Keratinocyte (primary cell): ENCODE results near the gene CD79A. TPM values are rescaled to one million over a fixed set of nuclear protein-coding genes. Genes with fewer than 3 reads are reported as not detected.

Source experiments
- DNase-seq: peaks from one replicate; pipeline ENCODE4 v3.0.0-alpha.2; 2011; ENCODE audit warnings: low read depth, missing footprints, low spot score
- FAIRE-seq: peaks from 2 replicates; lab custom pipeline; 2011; peaks lifted over from hg19 to GRCh38; lab: Jason Lieb, UNC
- H2AFZ ChIP-seq: 2 replicates; pipeline ENCODE4 v1.6.0; 2012; ENCODE audit warnings: low read length, control low read depth, inconsistent platforms; ENCODE audit not compliant: control insufficient read depth
- H3K27ac ChIP-seq: 2 replicates; pipeline ENCODE4 v1.5.1; 2011; ENCODE audit warnings: low read length; ENCODE audit not compliant: control insufficient read depth, insufficient read depth
- H3K27me3 ChIP-seq: 3 replicates; pipeline ENCODE4 v1.6.0; 2011; ENCODE audit warnings: low read length; ENCODE audit not compliant: control insufficient read depth, insufficient read depth; ENCODE audit errors: extremely low read depth
- H3K36me3 ChIP-seq, 2 experiments: 2 replicates in 1 of 2; 3 replicates in 1 of 2; pipeline ENCODE4 v1.5.1; 2011; ENCODE audit warnings: low read length in 2 of 2, mild to moderate bottlenecking in 1 of 2; ENCODE audit not compliant: control insufficient read depth in 2 of 2, insufficient read depth in 2 of 2; ENCODE audit errors: extremely low read depth in 1 of 2
- H3K4me1 ChIP-seq: 3 replicates; pipeline ENCODE4 v1.5.1; 2011; ENCODE audit warnings: low read length; ENCODE audit not compliant: control insufficient read depth, insufficient read depth; ENCODE audit errors: extremely low read depth
- H3K4me2 ChIP-seq: 3 replicates; pipeline ENCODE4 v1.6.0; 2011; ENCODE audit warnings: low read depth, low read length; ENCODE audit not compliant: control insufficient read depth, insufficient read depth; ENCODE audit errors: extremely low read depth
- H3K4me3 ChIP-seq, 3 experiments: fragments of 200-600 bp in 1 of 3; sonication (generic) in 1 of 3; 2 replicates in 2 of 3; 3 replicates in 1 of 3; pipeline ENCODE4 v1.5.1; 2011 to 2016; ENCODE audit warnings: low read length in 3 of 3, mild to moderate bottlenecking in 3 of 3, control low read depth in 2 of 3, inconsistent platforms in 1 of 3, low read depth in 1 of 3, mixed read lengths in 1 of 3, mixed run types in 1 of 3, moderate library complexity in 1 of 3; ENCODE audit not compliant: control insufficient read depth in 2 of 3, insufficient read depth in 2 of 3; ENCODE audit errors: extremely low read depth in 1 of 3
- H3K79me2 ChIP-seq: 2 replicates; pipeline ENCODE4 v1.6.0; 2012; ENCODE audit warnings: low read length; ENCODE audit not compliant: control insufficient read depth, insufficient read depth
- H3K9ac ChIP-seq: 3 replicates; pipeline ENCODE4 v1.6.0; 2011; ENCODE audit warnings: low read length; ENCODE audit not compliant: control insufficient read depth, insufficient read depth; ENCODE audit errors: extremely low read depth
- H3K9me1 ChIP-seq: 3 replicates; pipeline ENCODE4 v1.6.0; 2011; ENCODE audit warnings: low read length; ENCODE audit not compliant: control insufficient read depth, insufficient read depth; ENCODE audit errors: extremely low read depth
- H3K9me3 ChIP-seq: 2 replicates; pipeline ENCODE4 v1.5.1; 2012; ENCODE audit warnings: low read depth, low read length; ENCODE audit not compliant: control insufficient read depth
- H4K20me1 ChIP-seq: 3 replicates; pipeline ENCODE4 v1.6.0; 2011; ENCODE audit warnings: low read length; ENCODE audit not compliant: control insufficient read depth, insufficient read depth; ENCODE audit errors: extremely low read depth
- EZH2 ChIP-seq: IDR thresholded peaks from one replicate; pipeline ENCODE4 v1.6.1; 2012; ENCODE audit warnings: inconsistent platforms, mild to moderate bottlenecking, low read length, moderate library complexity
- dilution Hi-C: fragments of 300-500 bp; cut with MboI; formaldehyde crosslinking; loops from one replicate; pipeline ENCODE4 v1.7.0; 2020; ENCODE audit warnings: low sequenced_read_pairs; ENCODE audit not compliant: extremely low pct_ligation_motif_present
- polyA plus RNA-seq, 5 experiments: library from polyadenylated mRNA; depleted of rRNA in 3 of 5; stranded (reverse) in 3 of 5; stranded (forward) in 1 of 5; unstranded in 1 of 5; fragments of >200 nt; gene quantifications; 1 replicate in 1 of 5; 2 replicates in 3 of 5; 3 replicates in 1 of 5; pipeline versions ENCODE4 v1.2.1 to v1.2.3, GENCODE V29; 2011 to 2012; ENCODE audit warnings: missing spikeins in 2 of 5, low read depth in 1 of 5, low replicate concordance in 1 of 5
- TF ChIP-seq, protein P1 (sequence below), 3 experiments: IDR thresholded peaks in 1 of 3; conservative IDR thresholded peaks in 1 of 3; optimal IDR thresholded peaks in 1 of 3; 2 replicates in 2 of 3; 3 replicates in 1 of 3; pipeline versions ENCODE3 to v1.5.1; 2011; ENCODE audit warnings: low read length in 3 of 3, mild to moderate bottlenecking in 3 of 3, moderate library complexity in 2 of 3, control low read depth in 1 of 3, inconsistent platforms in 1 of 3; ENCODE audit not compliant: insufficient read depth in 2 of 3; ENCODE audit errors: extremely low read depth in 1 of 3

Gene CD79A
- polyA plus RNA-seq, 1 donor (not counting 4 experiments of a cell fraction or from before 2014, with no cell fraction given), result 0.07 TPM

GRCh38 chr19:41863209-41863931 is 13.7 kb upstream of the CD79A start:
- H3K4me1 ChIP-seq, result peaks cover 28% of the 10 kb centered on the region

DNA sequence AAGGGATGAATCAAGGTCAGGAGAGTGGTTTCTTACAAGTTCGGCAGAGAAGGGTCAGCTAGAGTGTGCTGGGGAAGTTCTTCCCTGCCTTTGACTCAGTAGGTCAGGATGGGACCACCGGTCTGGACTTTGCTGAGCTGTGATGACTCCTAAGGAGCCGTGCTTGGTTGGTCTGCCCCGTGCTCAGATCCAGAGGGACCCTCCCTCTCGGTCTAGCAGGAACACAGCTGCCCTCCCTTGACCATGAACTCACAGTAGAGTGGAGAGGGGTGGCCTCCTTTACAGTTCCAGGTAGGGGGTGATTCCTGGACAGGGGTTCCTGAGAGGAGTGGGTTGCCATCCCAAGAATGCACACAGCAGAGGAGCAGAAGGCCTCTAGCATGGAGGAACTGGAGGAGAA is 12.7 kb upstream of the CD79A start:
- Histone ChIP-seq H3K4me2 (no peak overlapping the region), H3K27me3 (no peaks in the 10 kb centered on the region), H4K20me1 (peaks cover 51% of the 10 kb centered on the region), H2AFZ (no peak overlapping the region), H3K79me2 (peaks cover 80% of the 10 kb centered on the region), H3K9me3 (no peaks in the 10 kb centered on the region), H3K9me1 (peaks cover 4% of the 10 kb centered on the region), H3K9ac (no peak overlapping the region), H3K27ac (no peak overlapping the region), H3K36me3 (peaks cover 52 to 64% of the 10 kb centered on the region in 2 experiments), H3K4me3 (no peak overlapping the region), H3K4me1 (peaks cover 25% of the 10 kb centered on the region)
- dilution Hi-C loops, result no loop called here
- TF ChIP-seq, protein P1, sequence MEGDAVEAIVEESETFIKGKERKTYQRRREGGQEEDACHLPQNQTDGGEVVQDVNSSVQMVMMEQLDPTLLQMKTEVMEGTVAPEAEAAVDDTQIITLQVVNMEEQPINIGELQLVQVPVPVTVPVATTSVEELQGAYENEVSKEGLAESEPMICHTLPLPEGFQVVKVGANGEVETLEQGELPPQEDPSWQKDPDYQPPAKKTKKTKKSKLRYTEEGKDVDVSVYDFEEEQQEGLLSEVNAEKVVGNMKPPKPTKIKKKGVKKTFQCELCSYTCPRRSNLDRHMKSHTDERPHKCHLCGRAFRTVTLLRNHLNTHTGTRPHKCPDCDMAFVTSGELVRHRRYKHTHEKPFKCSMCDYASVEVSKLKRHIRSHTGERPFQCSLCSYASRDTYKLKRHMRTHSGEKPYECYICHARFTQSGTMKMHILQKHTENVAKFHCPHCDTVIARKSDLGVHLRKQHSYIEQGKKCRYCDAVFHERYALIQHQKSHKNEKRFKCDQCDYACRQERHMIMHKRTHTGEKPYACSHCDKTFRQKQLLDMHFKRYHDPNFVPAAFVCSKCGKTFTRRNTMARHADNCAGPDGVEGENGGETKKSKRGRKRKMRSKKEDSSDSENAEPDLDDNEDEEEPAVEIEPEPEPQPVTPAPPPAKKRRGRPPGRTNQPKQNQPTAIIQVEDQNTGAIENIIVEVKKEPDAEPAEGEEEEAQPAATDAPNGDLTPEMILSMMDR (optimal IDR thresholded peaks at IDR 0.05 in 1 of 3, IDR thresholded peaks at IDR 0.05 in 1 of 3, conservative IDR thresholded peaks at IDR 0.05 in 1 of 3; ENCODE audit: extremely low read depth in 1 of 3, insufficient read depth in 2 of 3, low read length in 3 of 3), result no peak
- no peak for TF ChIP-seq EZH2
- FAIRE-seq, result no peak
- DNase-seq, result no peak

More at GRCh38 chr19:41863209-41863931, 13.7 kb upstream of the CD79A start:
- no peaks in the 10 kb centered on the region for H3K27me3 ChIP-seq
- no peak overlapping the region for H3K27ac ChIP-seq
- H3K36me3 ChIP-seq, result peaks cover 43 to 60% of the 10 kb centered on the region in 2 experiments
- no peak overlapping the region for H3K4me3 ChIP-seq
- no peaks in the 10 kb centered on the region for H3K9me3 ChIP-seq
- H2AFZ ChIP-seq, result no peak overlapping the region
- peaks cover 44% of the 10 kb centered on the region for H4K20me1 ChIP-seq
- H3K79me2 ChIP-seq, result peaks cover 78% of the 10 kb centered on the region
- H3K4me2 ChIP-seq, result peak overlapping the region; percentile 6
- H3K9ac ChIP-seq, result no peak overlapping the region
- TF ChIP-seq, protein P1 (optimal IDR thresholded peaks at IDR 0.05 in 1 of 3, IDR thresholded peaks at IDR 0.05 in 1 of 3, conservative IDR thresholded peaks at IDR 0.05 in 1 of 3; ENCODE audit: extremely low read depth in 1 of 3, insufficient read depth in 2 of 3, low read length in 3 of 3), result no peak
- TF ChIP-seq EZH2, result no peak
- DNase-seq, result no peak
- FAIRE-seq, result no peak
- dilution Hi-C loops, result no loop called here
- peaks cover 4% of the 10 kb centered on the region for H3K9me1 ChIP-seq
